Measurements from ENCODE around the gene TSPEAR.

TSPEAR gene

DNA sequence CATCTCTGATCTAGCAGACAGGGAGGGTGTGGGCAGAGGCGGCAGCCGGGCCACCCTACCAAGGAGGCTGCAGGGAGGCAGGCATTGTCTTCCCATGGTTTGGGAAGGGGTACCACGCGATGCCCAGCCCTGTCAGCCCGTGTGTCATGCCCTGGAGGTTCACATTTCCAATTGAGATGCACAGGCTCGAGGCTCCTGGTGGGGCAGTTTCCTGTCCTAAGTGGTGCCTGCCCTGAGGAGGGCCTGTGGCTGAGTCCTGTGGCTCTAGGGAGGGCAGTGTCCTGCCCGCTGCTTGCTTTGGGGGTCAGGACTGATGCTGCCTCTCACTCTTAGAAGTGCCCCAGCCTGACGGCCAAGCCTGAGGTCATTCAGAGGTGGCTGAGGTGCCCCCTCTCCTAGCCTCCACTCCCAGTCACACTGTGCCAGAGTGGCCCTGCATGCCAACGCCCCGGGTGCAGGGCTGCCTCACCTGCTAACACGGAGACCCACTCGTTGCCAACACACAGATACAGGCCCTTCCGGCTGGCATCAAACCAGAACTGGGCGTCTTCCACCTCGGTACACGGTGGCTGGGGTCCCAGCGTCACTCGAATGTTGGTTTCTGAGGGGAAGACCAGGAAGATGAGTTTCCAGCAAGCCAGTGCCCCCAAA lies 183.3 kb downstream of the TSPEAR start:
- TF ChIP-seq, protein P1, sequence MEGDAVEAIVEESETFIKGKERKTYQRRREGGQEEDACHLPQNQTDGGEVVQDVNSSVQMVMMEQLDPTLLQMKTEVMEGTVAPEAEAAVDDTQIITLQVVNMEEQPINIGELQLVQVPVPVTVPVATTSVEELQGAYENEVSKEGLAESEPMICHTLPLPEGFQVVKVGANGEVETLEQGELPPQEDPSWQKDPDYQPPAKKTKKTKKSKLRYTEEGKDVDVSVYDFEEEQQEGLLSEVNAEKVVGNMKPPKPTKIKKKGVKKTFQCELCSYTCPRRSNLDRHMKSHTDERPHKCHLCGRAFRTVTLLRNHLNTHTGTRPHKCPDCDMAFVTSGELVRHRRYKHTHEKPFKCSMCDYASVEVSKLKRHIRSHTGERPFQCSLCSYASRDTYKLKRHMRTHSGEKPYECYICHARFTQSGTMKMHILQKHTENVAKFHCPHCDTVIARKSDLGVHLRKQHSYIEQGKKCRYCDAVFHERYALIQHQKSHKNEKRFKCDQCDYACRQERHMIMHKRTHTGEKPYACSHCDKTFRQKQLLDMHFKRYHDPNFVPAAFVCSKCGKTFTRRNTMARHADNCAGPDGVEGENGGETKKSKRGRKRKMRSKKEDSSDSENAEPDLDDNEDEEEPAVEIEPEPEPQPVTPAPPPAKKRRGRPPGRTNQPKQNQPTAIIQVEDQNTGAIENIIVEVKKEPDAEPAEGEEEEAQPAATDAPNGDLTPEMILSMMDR (IDR thresholded peaks at IDR 0.05; ENCODE audit: low read depth, low read length, missing control alignments), result no peak
- H3K4me3 ChIP-seq (replicated peaks; ENCODE audit: low read depth, low read length), result no peak overlapping the region
- no peak for DNase-seq (ENCODE audit: extremely low read depth, low read depth)

DNA sequence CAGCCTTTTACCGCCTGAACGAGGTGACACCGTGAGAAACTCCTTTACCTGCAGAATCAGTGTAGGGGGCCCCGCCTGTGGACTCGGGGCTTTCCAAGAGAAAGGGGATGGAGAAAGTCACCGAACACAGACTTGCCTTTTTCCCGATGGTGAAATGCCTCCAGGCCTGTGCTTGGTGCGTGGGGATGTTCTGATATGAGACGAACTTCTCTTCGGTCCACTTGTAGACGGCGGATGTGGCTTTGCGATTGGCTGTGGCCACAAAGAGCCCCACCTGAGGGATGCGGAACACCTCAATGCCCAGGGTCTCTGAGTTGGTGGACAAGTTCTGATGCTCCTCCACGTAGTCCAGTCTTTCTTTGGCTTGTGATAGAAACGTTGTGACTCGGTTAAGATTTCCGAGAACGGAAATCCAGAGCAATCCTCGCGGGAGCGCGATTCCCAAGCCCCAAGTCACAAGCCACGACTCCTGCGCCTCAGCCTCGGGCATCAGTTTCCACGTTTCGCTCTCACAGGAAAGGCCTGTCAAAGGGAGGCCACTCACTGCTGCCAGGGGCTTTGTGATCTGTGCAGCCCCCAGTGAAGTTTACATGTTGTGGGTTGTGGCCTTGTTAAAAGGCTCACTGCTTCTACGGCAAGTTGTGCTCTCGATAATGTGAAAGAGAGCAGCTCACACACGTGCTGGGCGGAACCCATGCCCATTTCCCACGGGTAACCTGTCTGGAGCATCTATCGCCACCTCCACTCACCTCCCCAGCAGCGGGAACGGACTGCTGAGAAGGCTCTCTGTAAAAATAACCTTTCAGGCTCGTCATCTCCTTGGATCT lies 184.0 kb downstream of the TSPEAR start:
- H3K4me3 ChIP-seq (replicated peaks; ENCODE audit: low read depth, low read length), result no peak overlapping the region
- DNase-seq (ENCODE audit: extremely low read depth, low read depth), result no peak
- TF ChIP-seq, protein P1 (IDR thresholded peaks at IDR 0.05; ENCODE audit: low read depth, low read length, missing control alignments), result no peak

- no peak overlapping the region for H3K4me3 ChIP-seq (replicated peaks; ENCODE audit: low read depth, low read length)
- TF ChIP-seq, protein P1 (IDR thresholded peaks at IDR 0.05; ENCODE audit: low read depth, low read length, missing control alignments), result no peak
- no peak for DNase-seq (ENCODE audit: extremely low read depth, low read depth)
Measured at GRCh38 chr21:44526096-44526997, 185.0 kb downstream of the TSPEAR start.

DNA sequence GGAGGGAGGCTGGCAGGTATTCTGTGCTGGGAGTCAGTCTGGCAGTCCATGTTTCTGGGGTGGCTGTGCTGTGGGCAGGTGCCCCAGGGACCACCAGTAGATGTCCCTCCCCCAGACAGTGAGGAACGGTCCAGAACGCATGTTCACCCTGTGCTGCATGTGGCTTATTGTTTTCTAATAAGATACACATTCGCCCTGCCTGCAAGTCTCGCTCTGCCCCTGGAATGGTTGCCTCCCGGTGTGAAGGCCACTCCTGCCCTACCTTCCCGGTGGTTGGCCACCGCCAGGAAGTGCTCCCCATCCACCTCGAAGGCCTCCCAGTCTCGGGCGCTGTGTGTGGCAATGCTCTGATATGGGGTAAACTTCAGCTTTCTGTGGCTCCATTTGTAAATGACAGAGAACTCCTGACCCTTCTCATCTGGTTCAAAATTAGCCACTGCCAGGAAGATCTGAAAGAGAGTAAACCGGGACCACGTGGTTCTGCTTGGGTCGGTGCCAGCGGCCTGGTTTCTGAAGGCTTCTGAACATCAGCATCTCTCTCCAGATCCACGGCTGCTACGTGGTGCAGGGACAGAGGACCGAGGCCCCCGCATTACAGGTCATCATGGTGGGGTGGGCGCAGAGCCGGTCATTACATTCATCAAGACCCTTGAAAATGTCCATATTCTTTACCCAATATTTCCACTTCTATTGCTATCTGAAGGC lies 185.8 kb downstream of the TSPEAR start:
- no peak for DNase-seq (ENCODE audit: extremely low read depth, low read depth)
- no peak overlapping the region for H3K4me3 ChIP-seq (replicated peaks; ENCODE audit: low read depth, low read length)
- TF ChIP-seq, protein P1 (IDR thresholded peaks at IDR 0.05; ENCODE audit: low read depth, low read length, missing control alignments), result no peak

DNA sequence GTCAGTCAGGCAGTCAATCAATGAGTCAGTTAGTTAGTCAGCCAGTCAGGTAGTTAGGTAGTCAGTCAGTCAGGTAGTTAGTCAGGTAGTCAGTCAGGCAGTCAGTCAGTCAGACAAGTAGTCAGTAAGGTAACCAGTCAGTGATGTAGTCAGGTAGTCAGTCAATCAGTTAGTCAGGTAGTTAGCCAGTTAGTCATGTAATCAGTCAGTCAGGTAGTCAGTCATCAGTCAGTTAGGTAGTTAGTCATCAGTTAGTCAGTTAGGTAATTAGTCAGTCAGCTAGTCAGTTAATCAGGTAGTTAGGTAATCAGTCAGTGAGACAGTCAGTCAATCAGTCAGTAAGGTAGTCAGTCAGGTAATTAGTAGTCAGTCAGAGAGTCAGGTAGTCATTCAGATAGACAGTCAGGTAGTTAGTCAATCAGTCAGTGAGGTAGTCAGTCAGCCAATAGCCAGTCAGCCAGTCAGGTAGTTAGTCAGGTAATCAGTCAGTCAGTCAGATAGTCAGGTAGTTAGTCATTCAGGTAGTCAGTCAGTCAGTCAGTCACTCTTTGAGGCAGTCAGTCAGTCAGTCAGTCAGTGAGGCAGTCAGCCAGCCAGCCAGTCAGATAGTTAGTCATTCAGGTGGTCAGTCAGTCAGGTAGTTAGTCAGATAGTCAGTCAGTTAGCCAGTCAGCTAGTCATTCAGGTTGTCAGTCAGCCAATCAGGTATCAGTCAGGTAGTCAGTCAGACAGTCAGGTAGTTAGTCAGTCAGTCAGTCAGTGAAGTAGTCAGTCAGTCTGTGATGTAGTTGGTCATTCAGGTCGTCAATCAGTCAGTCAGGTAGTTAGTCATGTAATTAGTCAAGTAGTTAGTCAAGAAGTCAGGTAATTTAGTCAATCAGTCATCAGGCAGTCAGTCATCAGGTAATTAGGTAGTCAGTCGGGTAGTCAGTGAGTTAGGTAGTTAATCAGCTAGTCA lies 186.7 kb downstream of the TSPEAR start:
- no peak overlapping the region for H3K4me3 ChIP-seq (replicated peaks; ENCODE audit: low read depth, low read length)
- no peak for DNase-seq (ENCODE audit: extremely low read depth, low read depth)
- TF ChIP-seq, protein P1 (IDR thresholded peaks at IDR 0.05; ENCODE audit: low read depth, low read length, missing control alignments), result no peak
